PC-3 (cell line): Measurements from ENCODE around the gene TAS2R4.

Experiments
- CTCF ChIP-seq: fragments of 300-600 bp; sonication (generic); conservative IDR thresholded peaks from 2 replicates; pipeline ENCODE4 v1.5.1; 2017; ENCODE audit warnings: antibody characterized with exemption, low read depth, mild to moderate bottlenecking, low read length
- EZH2 ChIP-seq: fragments of 300-600 bp; sonication (generic); IDR thresholded peaks from one replicate; pipeline ENCODE4 v1.6.1; 2017; ENCODE audit warnings: antibody characterized with exemption, mild to moderate bottlenecking, low read length; ENCODE audit not compliant: unreplicated experiment
- EZH2phosphoT487 ChIP-seq: fragments of 300-600 bp; sonication (generic); IDR thresholded peaks from 2 replicates; pipeline ENCODE4 v1.6.1; 2018; ENCODE audit warnings: mild to moderate bottlenecking, antibody characterized with exemption, low read length, borderline replicate concordance

DNA sequence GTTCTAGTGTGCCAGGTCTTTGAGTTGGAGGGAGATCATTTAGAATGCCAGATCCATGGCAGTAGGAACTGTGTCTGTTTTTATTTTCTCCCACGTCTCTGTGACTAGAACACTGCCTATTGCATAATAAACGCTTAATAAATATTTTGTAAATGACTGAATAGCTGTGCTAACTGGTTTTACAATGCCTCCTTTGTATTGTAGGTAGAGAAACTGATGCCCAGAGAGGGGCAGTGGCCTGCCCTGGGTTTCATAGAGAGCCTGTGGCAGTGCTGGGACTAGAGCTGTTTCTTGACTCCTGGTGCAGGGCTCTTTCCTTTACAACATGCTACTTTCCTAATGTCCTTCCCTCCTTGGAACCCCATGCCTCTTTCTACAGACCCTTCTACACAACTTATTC, 16.1 kb downstream of the TAS2R4 start:
- TF ChIP-seq CTCF: no peak
- TF ChIP-seq EZH2: no peak
- TF ChIP-seq EZH2phosphoT487: no peak
